M059J (cell line): ENCODE measurements around the gene SLC35G1. TPM values are rescaled to one million over a fixed set of nuclear protein-coding genes. Genes with fewer than 3 reads are reported as not detected.

Experiments used
- DNase-seq: peaks from one replicate; pipeline ENCODE4 v3.0.0-alpha.2; 2012; ENCODE audit warnings: low read depth
- total RNA-seq: library from RNA; depleted of rRNA; stranded (reverse); fragments of >200 nt; shearing (Covaris generic); gene quantifications from 2 replicates; pipeline ENCODE4 v1.2.3, GENCODE V29; 2014; rRNA removed

Gene SLC35G1, protein sequence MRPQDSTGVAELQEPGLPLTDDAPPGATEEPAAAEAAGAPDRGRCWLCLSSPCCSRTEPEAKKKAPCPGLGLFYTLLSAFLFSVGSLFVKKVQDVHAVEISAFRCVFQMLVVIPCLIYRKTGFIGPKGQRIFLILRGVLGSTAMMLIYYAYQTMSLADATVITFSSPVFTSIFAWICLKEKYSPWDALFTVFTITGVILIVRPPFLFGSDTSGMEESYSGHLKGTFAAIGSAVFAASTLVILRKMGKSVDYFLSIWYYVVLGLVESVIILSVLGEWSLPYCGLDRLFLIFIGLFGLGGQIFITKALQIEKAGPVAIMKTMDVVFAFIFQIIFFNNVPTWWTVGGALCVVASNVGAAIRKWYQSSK
- total RNA-seq: 5.1 and 9.1 TPM in 2 replicates

DNA sequence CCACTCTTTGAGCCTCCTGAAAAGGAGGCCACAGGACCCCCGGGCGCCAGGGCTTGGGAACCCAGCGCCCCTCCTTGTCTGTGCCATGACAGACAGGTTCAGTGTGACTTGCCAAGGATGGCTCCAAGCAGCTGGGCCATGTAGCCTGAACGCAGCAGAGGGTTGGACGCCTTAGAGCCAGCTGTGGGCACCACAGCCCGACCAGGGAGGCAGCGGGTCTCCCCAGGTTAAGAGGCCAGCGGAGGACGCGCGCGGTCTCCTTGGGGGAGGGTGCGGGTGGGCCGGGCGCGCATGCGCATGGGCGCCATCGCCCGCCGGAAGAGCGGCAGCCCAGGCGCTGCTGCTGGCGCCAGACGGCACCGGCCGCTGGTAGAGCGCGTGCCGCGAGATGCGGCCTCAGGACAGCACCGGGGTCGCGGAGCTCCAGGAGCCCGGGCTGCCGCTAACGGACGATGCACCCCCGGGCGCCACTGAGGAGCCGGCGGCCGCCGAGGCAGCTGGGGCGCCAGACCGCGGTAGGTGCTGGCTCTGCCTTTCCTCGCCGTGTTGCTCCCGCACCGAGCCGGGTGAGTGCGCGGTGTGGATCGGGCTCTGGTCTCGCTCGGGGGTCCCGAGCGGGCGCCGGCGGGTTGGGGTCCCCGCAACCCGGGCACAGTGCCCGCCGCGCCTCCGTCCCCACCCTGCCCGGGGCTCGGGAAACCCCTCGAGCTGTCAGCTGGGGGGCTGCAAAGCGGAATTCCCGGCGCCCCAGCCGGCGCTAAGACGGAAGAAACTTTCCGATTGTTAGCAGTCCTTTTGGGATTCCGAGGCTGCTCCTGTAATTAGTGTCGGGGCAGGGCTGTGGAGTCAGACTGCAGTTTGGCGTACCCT, at the start of gene SLC35G1:
TSS of gene SLC35G1 (plus strand) at position 333 of the 870 bp plus-strand sequence. CDS start at position 389, 56 bp downstream.
- peak; percentile 63 for DNase-seq

DNA sequence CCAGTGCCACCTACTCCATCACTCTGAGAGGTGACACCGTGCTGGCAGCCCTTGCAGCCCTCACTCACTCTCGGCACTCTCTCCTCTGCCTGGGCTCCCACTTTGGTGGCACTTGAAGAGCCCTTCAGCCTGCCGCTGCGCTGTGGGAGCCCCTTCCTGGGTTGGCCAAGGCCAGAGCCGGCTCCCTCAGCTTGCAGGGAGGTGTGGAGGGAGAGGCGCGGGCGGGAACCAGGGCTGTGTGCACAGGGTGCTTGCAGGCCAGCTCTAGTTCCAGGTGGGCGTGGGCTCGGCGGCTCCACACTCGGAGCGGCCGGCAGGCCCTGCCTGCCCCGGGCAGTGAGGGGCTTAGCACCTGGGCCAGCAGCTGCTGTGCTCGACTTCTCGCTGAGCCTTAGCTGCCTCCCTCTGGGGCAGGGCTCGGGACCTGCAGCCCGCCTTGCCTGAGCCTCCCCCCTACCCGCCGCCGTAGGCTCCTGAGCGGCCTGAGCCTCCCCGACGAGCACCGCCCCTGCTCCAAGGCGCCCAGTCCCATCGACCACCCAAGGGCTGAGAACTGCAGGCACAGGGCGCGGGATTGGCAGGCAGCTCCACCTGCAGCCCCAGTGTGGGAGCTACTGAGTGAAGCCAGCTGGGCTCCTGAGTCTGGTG, 48.7 kb upstream of the SLC35G1 start:
- no peak for DNase-seq

DNA sequence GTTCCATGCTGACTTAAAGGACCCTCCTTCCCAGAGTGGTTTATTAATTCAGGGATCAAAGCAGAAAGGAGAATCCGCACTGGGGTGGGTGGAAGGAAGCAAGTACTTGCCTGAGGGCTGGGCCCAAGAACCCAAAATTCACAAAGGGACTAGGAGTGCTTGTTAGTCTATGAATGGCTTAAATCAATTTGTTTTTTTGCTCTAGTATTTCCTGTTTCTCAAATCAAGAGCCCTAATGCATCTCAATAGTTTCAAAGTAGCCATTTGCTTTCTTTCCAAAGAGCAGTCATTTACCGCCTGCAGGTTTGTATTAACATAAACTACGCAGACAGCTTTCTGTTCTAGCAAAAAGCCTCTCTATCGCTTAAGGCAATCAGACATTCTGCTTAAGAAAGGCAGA, 44.2 kb upstream of the SLC35G1 start:
- DNase-seq: no peak

DNA sequence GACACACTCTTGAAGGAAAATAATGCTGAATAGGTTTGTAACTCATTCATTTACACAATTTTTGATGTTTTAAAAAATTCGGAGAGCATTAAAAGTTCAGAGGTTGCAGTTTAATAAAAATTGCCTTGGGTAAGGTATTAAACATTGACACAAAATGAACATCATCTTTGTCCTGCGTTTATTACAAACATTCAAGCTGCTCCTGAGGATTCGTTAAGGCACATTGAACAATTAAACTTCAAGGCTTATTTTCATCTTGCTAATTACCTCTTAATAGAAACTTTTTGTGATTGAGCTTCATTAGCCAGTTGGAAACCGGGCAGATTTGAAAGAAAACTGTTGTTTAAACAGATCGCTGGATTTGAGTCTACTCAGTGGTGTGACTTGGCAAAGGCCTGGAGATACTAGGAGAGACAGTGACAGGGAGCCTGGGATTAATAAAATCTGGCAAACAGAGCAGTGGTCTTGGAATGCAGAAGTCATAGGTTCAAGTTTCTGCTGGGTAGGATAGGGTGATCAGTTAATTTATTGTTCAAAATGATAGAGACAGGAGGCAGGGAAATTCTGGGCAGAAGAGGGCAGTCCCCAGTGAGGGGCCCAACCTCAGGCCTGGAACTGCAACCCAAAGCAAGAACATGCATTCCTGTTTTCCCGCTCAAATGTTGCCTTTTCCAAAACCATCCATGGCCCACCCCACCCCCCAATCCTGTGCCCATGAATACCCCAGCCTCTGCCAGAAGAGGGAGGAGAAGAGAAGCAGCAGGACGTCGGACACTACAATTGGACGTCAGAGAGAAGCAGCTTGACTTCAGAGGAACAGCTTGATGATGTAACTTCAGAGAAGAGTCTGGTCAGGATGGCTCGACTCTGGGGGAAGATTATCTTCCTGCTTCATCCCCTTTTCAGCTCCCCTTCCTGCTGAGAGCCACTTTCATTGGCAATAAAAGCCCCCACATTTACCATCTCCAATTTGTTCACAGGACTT, 43.5 kb upstream of the SLC35G1 start:
- no peak for DNase-seq

DNA sequence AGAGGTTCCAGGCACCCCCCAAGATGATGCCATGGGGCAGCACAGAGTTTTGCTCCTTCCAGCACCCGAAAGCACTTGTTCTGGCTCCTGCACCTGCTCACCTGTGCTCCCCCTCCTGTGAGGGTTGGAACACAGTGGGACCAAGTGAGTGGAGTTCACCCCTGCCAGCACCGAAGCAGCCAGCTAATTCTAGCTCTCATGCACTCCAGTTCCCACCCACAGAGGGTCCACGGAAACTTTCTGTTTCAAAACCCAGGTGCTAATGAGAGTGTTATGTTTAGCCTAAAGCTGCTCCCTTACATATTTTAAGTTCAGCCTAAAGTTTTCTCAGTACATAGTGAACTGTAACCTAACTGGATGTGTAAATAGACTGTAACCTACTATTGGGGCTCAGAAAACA, 42.6 kb upstream of the SLC35G1 start:
- no peak for DNase-seq

DNA sequence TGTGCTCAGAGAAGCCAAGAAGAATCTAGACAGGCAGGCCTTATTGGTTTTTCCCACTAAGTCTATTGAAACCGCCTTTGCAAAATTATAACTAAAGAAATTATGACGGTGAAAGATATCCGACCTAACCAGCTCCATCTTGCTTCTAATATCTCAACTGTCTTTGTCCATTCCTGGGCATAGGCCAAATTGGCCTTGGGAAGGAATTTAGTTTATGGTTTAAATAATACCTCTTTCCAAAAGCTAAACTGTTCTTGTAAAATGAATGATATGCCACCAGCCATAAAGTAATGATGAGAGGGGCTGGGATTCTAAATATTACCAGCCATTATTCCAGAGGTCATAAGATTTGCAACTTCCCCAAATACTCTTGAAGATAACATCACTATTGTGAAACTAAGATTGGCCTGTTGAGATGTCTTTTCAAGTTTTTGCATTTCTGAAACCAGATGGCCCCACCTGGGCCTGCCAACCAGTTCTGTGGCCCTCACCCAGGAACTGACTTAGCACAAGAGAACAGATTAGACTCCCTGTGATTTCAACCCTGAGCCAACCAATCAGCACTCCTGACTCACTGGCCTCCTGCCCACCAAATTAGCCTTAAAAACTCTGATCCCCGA, 41.2 kb upstream of the SLC35G1 start:
- DNase-seq: no peak

DNA sequence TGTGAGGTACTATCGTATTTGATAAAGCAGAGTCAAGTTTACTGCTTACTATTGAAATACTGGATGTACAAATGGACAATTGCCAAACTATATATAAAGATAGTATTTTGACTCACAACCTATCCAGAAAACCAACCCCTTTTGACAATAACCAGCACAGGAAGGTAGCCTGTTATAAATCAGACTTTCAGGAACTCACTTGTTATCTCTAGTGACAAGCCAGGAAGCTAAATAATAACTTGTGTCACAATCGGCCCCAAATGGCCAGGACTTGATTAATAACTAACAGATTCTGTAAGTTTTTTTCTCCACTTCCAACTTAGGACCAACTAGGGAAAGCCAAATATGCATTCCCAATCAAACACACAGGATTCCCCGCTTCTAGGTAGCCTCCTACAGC, 38.8 kb upstream of the SLC35G1 start:
- no peak for DNase-seq

DNA sequence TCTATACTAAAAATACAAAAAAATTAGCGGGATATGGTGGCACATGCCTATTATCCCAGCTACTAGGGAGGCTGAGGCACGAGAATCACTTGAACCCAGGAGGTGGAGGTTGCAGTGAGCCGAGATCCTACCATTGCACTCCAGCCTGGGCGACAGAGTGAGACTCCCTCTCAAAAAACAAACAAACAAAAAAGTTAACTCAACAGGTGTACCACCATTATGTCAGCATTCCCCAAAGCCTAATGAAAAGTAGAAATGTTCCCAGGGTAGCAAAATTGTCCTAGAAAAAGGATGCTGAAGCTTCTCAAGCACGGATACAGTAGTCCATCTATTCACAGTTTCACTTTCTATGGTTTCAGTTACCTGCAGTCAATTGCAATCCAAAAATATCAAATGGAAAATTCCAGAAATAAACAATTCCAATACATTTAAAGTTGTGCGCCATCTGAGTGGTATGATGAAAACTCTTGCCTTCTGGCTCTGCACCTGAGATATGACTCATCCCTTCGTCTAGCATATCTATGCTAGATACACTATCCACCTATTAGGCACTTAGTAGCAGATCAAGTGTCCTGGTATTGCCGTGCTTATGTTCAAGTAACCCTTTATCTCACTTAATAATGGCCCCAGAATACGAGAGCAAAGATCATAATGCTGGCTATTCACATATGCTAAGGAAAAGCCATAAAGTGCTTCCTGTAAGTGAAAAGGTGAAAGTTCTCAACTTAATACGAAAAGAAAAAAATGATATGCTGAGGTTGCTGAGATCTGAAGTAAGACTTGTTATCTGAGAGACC, 37.2 kb upstream of the SLC35G1 start:
- DNase-seq: no peak

DNA sequence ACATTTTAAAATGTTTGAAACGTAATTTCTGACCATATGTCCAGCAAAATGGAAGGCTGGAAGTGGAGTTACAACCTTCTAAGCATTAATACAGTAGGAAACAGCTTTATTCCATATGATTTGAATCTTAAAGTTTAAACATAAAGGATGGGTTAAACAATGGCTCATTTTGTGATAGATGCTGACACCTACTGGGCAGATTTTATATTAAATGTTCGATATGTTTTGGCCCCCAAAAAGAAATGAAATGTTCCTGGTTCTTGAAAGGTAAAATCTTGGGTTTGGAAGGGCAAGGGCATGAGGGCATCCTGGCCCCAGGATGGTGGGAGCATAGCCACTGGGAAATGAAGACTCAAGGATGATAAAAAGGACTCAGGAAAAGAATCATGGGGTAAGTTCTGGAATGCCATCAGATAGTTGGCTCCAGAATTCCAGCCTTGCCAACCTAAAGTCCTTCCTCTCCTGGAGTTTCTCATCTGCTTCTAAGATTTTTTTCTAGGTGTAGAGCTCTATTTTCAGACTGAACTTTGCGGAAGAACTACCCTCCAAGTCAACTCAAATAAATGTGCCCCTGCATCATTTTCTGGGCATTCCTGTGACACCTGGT, 34.6 kb upstream of the SLC35G1 start:
- DNase-seq: no peak

DNA sequence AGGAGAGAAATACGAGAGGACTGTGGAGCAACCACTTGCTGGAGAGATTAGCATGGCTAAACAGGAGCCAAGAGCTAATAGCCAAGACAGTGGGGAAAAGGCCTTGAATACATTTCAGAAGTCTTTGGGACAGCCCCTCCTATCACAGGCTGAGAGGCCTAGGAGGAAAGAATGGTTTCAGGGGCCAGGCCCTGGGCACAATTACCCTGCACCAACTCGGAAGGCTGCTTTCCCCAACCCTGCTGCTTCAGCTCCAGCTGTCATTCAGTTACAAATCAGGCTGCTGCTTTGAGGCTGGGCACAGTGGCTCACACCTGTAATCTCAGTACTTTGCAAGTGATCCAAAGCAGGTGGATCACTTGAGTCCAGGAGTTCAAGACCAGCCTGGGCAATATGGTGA, 32.0 kb upstream of the SLC35G1 start:
- no peak for DNase-seq

DNA sequence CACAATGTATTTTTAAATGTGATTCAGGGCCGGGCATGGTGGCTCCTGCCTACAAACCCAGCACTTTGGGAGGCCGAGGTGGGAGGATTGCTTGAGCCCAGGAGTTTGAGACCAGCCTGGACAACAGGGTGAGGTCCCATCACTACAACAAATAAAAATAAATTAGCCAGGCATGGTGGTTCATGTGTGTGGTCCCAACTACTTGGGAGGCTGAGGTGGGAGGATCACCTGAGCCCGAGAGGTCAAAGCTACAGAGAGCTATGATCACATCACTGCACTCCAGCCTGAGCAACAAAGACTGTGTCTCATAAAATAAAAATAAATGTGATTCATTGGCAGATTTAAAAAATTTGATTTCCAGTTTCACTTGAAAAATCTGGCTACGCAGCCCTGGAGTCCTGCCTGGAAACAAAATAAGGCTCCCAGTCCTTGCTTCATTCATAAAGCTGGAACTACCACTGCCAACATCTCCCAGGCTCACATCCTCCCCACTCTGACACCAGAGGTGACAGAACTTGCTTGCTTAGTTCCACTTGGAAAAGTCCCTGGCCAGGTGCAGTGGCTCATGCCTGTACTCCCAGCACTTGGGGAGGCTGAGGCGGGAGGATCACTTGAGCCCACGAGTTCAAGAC, 27.9 kb upstream of the SLC35G1 start:
- no peak for DNase-seq

DNA sequence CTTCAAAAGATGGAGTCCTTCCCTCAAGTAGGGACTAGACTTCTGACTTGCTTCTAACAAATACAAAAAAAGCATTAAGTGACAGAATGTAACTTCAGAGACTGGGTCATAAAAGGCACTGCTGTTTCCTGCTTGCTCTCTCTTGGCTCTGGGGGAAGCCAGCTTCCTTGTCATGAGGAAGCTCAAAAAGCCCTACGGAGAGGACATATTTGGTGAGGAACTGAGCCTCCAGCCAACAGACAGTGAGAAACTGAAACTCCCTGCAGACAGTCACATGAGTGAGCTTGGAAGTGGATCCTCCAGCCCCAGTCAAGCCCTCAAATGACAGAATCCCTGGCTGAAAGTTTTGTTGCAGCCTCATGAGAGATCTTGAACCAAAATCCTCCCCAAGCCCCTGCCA, 26.3 kb upstream of the SLC35G1 start:
- no peak for DNase-seq

DNA sequence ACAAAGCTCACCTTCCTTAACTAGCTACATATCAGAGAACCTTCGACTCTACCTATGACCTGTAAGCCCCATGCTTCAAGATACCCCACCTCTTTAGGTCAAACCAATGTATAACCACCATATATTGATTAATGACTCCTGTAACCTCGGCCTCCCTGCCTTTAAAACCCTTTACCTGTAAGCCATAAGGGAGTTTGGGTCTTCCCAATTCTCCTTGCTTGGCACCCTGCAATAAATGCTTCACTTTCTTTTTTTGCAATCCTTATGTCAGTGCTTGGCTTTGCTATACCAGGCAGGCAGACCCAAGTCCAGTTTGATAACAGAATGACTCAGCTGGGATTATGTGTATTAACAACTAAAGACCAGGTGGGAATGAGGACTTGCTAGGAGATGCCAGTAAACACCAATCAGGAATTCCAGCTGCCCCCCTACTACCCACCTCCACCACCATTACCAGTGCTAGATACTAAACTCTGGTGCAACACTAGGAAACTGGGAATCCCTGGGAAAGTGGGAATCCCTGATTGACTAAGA, 22.0 kb upstream of the SLC35G1 start:
- DNase-seq: no peak

DNA sequence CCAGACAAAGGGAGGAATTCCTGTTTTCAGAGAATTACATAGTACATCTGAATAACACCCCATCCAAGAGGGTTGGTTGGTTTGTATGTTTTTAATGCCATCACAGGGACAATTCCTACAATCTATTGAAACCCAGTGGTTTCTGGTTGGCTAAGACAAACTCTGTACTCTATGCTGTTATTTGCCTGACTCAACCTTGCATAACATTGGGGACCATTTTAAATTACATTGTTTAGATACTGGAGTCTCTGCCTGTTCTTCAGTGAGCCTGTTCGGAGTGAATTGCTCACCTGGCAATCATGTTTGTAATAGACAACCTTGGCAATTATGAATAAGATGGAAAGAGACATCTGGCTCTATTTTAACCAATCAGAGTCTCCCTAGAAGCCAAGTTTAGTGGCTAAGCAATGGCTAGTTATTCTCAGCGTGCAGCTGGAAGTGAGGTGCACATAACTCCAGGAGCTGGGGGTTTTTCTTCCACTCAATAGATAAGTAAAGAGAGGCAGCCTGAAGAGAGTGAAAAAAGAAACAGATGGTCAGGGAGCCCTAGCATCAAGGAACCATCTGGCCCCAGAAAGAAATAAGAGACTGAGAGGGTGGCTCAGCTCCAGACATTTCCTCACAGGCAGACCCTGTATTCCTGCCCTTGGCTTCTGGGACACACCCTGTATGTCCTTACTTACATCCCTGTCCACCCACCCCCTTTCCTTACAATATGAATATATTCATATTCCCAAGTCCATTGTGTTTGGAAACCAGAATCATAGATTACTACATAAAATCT, 21.2 kb upstream of the SLC35G1 start:
- no peak for DNase-seq

DNA sequence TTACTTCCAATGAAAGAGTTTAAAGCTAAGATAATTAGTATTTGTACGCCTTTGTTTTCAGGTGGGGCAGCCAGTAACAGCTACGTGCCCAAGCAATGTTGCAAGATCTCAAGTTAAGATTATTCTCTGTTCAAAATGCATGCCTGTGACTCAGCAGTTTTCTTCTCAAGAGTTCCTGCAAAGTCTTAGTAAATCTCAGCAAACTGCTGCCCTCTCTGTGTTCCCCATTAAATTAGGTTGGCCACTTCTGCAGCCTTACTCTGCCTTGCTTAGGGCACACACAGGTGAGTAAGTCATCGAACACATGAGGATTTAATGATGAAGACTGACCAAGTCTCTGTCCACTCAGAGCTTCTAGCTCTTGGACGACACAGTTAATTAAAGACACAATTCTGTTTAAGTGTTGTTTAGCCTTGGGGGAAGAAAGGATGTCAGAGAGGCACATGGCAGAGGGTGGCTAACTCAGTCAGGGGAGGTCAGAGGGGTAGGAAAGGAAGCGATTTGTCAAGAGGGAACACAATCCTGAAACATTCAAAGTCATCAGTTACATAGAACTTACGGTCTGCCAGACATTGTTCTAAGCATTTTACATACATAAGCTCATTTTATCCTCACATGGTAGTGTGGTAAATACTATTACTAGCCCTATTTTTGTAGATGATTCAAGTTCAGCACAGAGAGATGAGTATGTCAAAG, 20.2 kb upstream of the SLC35G1 start:
- DNase-seq: peak; percentile 62

DNA sequence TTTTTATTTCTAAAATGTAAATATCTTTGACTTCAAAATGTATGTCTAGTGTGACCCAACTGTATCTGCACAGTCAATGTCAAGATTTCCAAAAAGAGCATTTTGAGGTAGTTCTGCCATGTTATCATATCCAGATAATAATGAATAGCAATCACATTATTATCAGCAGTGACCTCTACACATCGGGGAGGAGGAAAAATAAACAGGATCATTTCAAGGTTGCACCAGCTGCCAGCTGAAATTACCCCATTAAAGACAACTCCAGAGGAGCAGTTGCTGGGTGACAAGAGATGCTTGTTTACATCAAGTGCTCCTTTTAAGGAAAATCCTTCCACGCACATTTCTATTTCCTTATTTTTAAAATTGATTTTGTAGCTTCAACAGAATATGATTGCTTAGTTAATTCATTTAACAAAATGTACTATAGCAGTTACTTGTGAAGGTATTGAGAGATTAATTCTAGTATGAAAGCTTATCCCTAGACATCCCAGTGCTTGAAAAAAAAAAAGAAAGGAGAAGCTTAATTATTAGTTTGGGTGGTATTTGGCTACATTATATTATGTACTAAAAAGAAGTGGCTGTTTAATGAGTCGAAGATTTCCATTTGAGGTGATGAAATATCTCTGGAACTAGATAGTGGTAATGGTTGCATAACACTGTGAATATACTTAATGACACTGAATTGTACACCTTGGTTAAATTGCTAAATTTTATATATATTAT, 19.3 kb upstream of the SLC35G1 start:
- DNase-seq: peak; percentile 12

DNA sequence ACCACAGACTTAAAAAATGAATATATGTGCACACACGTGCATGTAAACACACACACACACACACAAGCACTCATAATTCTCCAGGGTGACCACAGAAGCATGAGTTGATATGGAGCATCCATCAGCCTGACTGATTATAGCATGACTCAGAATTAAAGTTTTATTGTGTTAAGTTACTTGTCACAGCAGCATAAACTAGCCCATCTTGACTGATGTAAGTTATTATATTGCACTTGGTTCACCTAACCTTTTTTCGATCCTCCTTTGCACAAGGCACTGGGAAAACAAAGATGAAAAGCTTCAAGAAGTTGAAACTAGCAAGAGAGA, 18.8 kb upstream of the SLC35G1 start:
- DNase-seq: peak; percentile 60
